ENCODE measurements around the gene AP2M1. TPM values are rescaled to one million over a fixed set of nuclear protein-coding genes. Genes with fewer than 3 reads are reported as not detected.

Gene AP2M1
- total and polyA plus RNA-seq, 5 experiments from 2014 or later: 181 to 271 (median 210) TPM

DNA sequence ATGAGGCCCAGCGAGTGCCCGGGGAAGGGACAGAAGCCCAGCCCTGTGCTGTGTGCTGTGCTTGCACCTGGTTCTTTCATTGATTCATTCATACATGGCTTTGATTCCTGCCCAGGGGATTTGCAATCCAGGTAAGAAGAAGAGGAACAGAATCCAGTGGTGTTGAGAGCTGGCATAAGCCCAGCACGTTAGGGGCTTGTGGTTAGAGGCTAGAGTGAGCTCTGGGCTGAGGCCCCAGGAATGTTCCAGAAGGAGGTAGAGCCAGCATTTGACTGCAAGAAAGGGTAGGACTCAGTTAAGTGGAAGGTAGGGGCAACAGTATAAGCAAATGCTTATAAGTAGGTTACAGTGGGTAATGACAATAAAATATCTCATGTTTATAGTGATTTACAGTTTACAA, 57.0 kb downstream of the AP2M1 start:
- peaks cover 24 to 54% (median 37%) of the 10 kb centered on the region in 5 donors for H3K27me3 Mint-ChIP-seq
- POLR2A ChIA-PET: no interaction called here
- peaks cover 0 to 2% (median 0%) of the 10 kb centered on the region in 3 donors for H3K36me3 Mint-ChIP-seq
- peak overlapping the region in 9 of 10 donors; percentile 60 to 93 (median 85) for H3K4me3 Mint-ChIP-seq
- H3K27ac Mint-ChIP-seq: peak overlapping the region in 1 of 10 donors; percentile 57
- no peak for DNase-seq
- no peak for ATAC-seq
- no peaks in the 10 kb centered on the region for H3K9me3 Mint-ChIP-seq
- peaks cover 8 to 15% (median 11%) of the 10 kb centered on the region in 4 donors for H3K4me1 Mint-ChIP-seq

DNA sequence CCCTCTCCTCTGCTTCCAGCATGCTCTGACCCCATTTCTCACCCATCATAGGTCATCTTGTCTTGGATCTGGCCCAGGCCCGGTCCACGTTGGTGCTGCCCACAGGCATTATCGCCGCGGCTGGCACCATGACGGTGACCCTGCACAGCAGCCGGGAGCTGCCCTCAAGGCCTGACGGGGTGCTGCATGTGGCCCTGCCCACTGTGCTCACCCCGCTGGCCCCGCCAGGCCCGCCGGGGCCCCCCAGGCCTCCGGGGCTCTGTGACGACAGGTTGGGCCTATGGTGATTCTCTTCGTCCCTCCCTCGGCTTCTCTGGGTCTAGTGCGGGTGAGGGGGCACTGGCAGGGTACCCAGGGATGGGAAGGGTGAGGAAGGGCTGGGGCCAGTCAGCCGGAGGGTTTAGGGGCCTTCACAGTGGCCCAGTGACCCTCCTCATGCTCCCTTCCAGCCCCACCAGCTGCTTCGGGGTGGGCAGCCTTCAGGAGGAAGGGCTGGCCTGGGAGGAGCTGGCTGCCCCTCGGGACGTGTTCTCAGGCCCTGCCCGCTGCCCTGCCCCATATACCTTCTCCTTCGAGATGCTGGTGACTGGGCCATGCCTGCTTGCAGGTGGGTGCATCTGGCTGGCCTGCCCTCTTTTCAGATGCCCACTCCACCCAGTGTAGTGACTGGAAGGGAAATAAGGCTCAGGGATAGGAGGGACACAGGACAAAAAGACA, 58.6 kb downstream of the AP2M1 start:
- Mint-ChIP-seq H3K4me1 (peaks cover 8 to 15% (median 10%) of the 10 kb centered on the region in 4 donors), H3K27ac (no peak overlapping the region), H3K36me3 (peaks cover 0 to 2% (median 0%) of the 10 kb centered on the region in 3 donors), H3K27me3 (peaks cover 19 to 46% (median 27%) of the 10 kb centered on the region in 5 donors), H3K4me3 (no peak overlapping the region), H3K9me3 (no peaks in the 10 kb centered on the region)
- no peak for DNase-seq
- POLR2A ChIA-PET: no interaction called here
- no peak for ATAC-seq

Other genes with a start within 250 kb of the AP2M1 start
- 10 to 100 TPM; 38.7 to 43.7 TPM for gene ABCC5, start 157.0 kb upstream of the AP2M1 start, total RNA-seq
- gene ABCC5, start 157.0 kb upstream of the AP2M1 start, polyA plus RNA-seq: 10 to 100 TPM; 10.9 to 12.8 (median 12.1) TPM
- not detected for gene HTR3D, start 143.1 kb upstream of the AP2M1 start, total RNA-seq
- not detected for gene HTR3D, start 143.1 kb upstream of the AP2M1 start, polyA plus RNA-seq
- gene HTR3C, start 121.8 kb upstream of the AP2M1 start, total RNA-seq: not detected
- gene HTR3C, start 121.8 kb upstream of the AP2M1 start, polyA plus RNA-seq: not detected
- not detected for gene HTR3E, start 77.8 kb upstream of the AP2M1 start, total RNA-seq
- not detected for gene HTR3E, start 77.8 kb upstream of the AP2M1 start, polyA plus RNA-seq
- gene EIF2B5, start 39.5 kb upstream of the AP2M1 start, total RNA-seq: 10 to 100 TPM; 87.2 to 93.5 TPM
- gene EIF2B5, start 39.5 kb upstream of the AP2M1 start, polyA plus RNA-seq: 10 to 100 TPM; 45.8 to 66.6 (median 54.5) TPM
- gene DVL3, start 19.5 kb upstream of the AP2M1 start, total RNA-seq: 10 to 100 TPM; 44.2 to 50.4 TPM
- 10 to 100 TPM in 1 of 3 donors, 1 to 10 TPM in 2; 3.0 to 10.8 (median 9.1) TPM for gene DVL3, start 19.5 kb upstream of the AP2M1 start, polyA plus RNA-seq
- gene ABCF3, start 11.3 kb downstream of the AP2M1 start, total RNA-seq: 100 to 1,000 TPM; 126 to 128 TPM
- gene ABCF3, start 11.3 kb downstream of the AP2M1 start, polyA plus RNA-seq: 10 to 100 TPM; 35.2 to 56.3 (median 37.6) TPM
- under 1 TPM in 1 of 2 experiments, not detected in 1; 0.41 TPM for gene VWA5B2, start 54.7 kb downstream of the AP2M1 start, total RNA-seq
- gene VWA5B2, start 54.7 kb downstream of the AP2M1 start, polyA plus RNA-seq: under 1 TPM in 2 of 3 donors, not detected in 1; 0.12 to 0.23 TPM
- 10 to 100 TPM; 37.7 to 45.3 TPM for gene ALG3, start 74.1 kb downstream of the AP2M1 start, total RNA-seq
- 10 to 100 TPM; 47.6 to 68.6 (median 49.8) TPM for gene ALG3, start 74.1 kb downstream of the AP2M1 start, polyA plus RNA-seq
- 1 to 10 TPM; 1.4 to 1.8 TPM for gene EEF1AKMT4, start 74.8 kb downstream of the AP2M1 start, total RNA-seq
- 1 to 10 TPM; 3.4 to 4.0 (median 3.5) TPM for gene EEF1AKMT4, start 74.8 kb downstream of the AP2M1 start, polyA plus RNA-seq
- not detected for gene CAMK2N2, start 86.7 kb downstream of the AP2M1 start, total RNA-seq
- gene CAMK2N2, start 86.7 kb downstream of the AP2M1 start, polyA plus RNA-seq: not detected
- gene ECE2, start 101.2 kb downstream of the AP2M1 start, total RNA-seq: not detected
- gene ECE2, start 101.2 kb downstream of the AP2M1 start, polyA plus RNA-seq: not detected
- 100 to 1,000 TPM; 135 to 150 TPM for gene PSMD2, start 124.4 kb downstream of the AP2M1 start, total RNA-seq
- 100 to 1,000 TPM; 167 to 183 (median 178) TPM for gene PSMD2, start 124.4 kb downstream of the AP2M1 start, polyA plus RNA-seq
- gene EIF4G1, start 139.8 kb downstream of the AP2M1 start, total RNA-seq: 100 to 1,000 TPM; 220 to 229 TPM
- gene EIF4G1, start 139.8 kb downstream of the AP2M1 start, polyA plus RNA-seq: 10 to 100 TPM; 13.6 to 44.6 (median 21.1) TPM
- 1 to 10 TPM; 7.7 to 9.0 TPM for gene FAM131A, start 162.7 kb downstream of the AP2M1 start, total RNA-seq
- 1 to 10 TPM in 2 of 3 donors, under 1 TPM in 1; 0.98 to 1.8 (median 1.0) TPM for gene FAM131A, start 162.7 kb downstream of the AP2M1 start, polyA plus RNA-seq
- 1 to 10 TPM; 5.2 to 6.3 TPM for gene CLCN2, start 186.8 kb downstream of the AP2M1 start, total RNA-seq
- 1 to 10 TPM in 1 of 3 donors, under 1 TPM in 2; 0.12 to 1.1 (median 0.28) TPM for gene CLCN2, start 186.8 kb downstream of the AP2M1 start, polyA plus RNA-seq
- 10 to 100 TPM; 58.2 to 60.9 TPM for gene POLR2H, start 186.9 kb downstream of the AP2M1 start, total RNA-seq
- 10 to 100 TPM; 58.0 to 81.6 (median 68.0) TPM for gene POLR2H, start 186.9 kb downstream of the AP2M1 start, polyA plus RNA-seq
- gene THPO, start 203.4 kb downstream of the AP2M1 start, total RNA-seq: not detected
- not detected for gene THPO, start 203.4 kb downstream of the AP2M1 start, polyA plus RNA-seq
- not detected for gene CHRD, start 205.2 kb downstream of the AP2M1 start, total RNA-seq
- not detected for gene CHRD, start 205.2 kb downstream of the AP2M1 start, polyA plus RNA-seq